IMR-90 (cell line): Measurements from ENCODE around the gene SLAMF7. TPM values are rescaled to one million over a fixed set of nuclear protein-coding genes. Genes with fewer than 3 reads are reported as not detected.

ENCODE experiments used
- ATAC-seq: fragments of 200-7000 bp; cut with Tn5 transposase; 2 replicates; pipeline ENCODE4 v1.9.1; 2020; ENCODE audit warnings: low read depth, mild to moderate bottlenecking, moderate library complexity
- BruUV-seq: library from RNA; stranded (reverse); fragments of 400-500 nt; replicated peaks from 2 replicates; lab custom pipeline; 2021; lab: Mats Ljungman, UMichigan
- CTCF ChIA-PET: fragments of 300-600 bp; formaldehyde crosslinking; extraction: SDS; loops from one replicate; lab custom pipeline; 2021; ENCODE audit warnings: antibody characterized with exemption; lab: Yijun Ruan, JAX
- POLR2A ChIA-PET: fragments of 300-600 bp; sonication (Branson Sonifier 250); formaldehyde crosslinking; loops from one replicate; lab custom pipeline; 2022; ENCODE audit warnings: antibody characterized with exemption; ENCODE audit not compliant: unreplicated experiment; lab: Charles Lee
- DNase-seq: peaks from one replicate; pipeline ENCODE4 v3.0.0; 2013
- H2AFZ ChIP-seq: replicated peaks from 2 replicates; pipeline ENCODE3; 2013; ENCODE audit warnings: low read length, mild to moderate bottlenecking; ENCODE audit not compliant: poor library complexity
- H2AK5ac ChIP-seq: 2 replicates; pipeline ENCODE4 v1.6.1; 2013; ENCODE audit warnings: low read depth, low read length, inconsistent platforms
- H2AK9ac ChIP-seq: replicated peaks from 2 replicates; pipeline ENCODE3; 2013; ENCODE audit warnings: mild to moderate bottlenecking, low read depth, low read length, moderate library complexity; ENCODE audit not compliant: poor library complexity
- H2BK120ac ChIP-seq: 2 replicates; pipeline ENCODE4 v1.6.1; 2013; ENCODE audit warnings: low read depth, low read length, inconsistent platforms
- H2BK15ac ChIP-seq: 3 replicates; pipeline ENCODE4 v1.6.1; 2013; ENCODE audit warnings: low read depth, low read length, inconsistent platforms
- H2BK20ac ChIP-seq: 2 replicates; pipeline ENCODE4 v1.6.1; 2013; ENCODE audit warnings: low read depth, mild to moderate bottlenecking, inconsistent platforms, low read length, moderate library complexity
- H2BK5ac ChIP-seq: 2 replicates; pipeline ENCODE4 v1.6.1; 2013; ENCODE audit warnings: mild to moderate bottlenecking, low read depth, low read length, inconsistent platforms; ENCODE audit not compliant: poor library complexity, severe bottlenecking
- H3K14ac ChIP-seq: replicated peaks from 2 replicates; pipeline ENCODE4 v1.6.1; 2013; ENCODE audit warnings: low read depth, low read length, inconsistent platforms
- H3K18ac ChIP-seq: 2 replicates; pipeline ENCODE4 v1.6.1; 2013; ENCODE audit warnings: low read depth, low read length, control low read depth
- H3K23ac ChIP-seq: 2 replicates; pipeline ENCODE4 v1.6.1; 2013; ENCODE audit warnings: low read depth, low read length, inconsistent platforms
- H3K27ac ChIP-seq: 2 replicates; pipeline ENCODE4 v1.5.1; 2013; ENCODE audit warnings: mild to moderate bottlenecking, control low read depth, low read length; ENCODE audit not compliant: insufficient read depth
- H3K27me3 ChIP-seq: 2 replicates; pipeline ENCODE4 v1.6.1; 2013; ENCODE audit warnings: low read length; ENCODE audit not compliant: control insufficient read depth, insufficient read depth
- H3K36me3 ChIP-seq: 2 replicates; pipeline ENCODE4 v1.6.1; 2013; ENCODE audit warnings: low read length, mixed read lengths; ENCODE audit not compliant: control insufficient read depth, insufficient read depth
- H3K4ac ChIP-seq: 2 replicates; pipeline ENCODE4 v1.6.1; 2013; ENCODE audit warnings: low read depth, low read length, inconsistent platforms
- H3K4me1 ChIP-seq: 2 replicates; pipeline ENCODE4 v1.6.1; 2013; ENCODE audit warnings: low read length, mixed read lengths; ENCODE audit not compliant: control insufficient read depth, insufficient read depth
- H3K4me2 ChIP-seq: 2 replicates; pipeline ENCODE4 v1.6.1; 2013; ENCODE audit warnings: low read depth, mild to moderate bottlenecking, control low read depth, low read length, moderate library complexity
- H3K4me3 ChIP-seq: 2 replicates; pipeline ENCODE4 v1.5.1; 2013; ENCODE audit warnings: low read depth, mild to moderate bottlenecking, control low read depth, low read length, moderate library complexity; ENCODE audit not compliant: insufficient read depth
- H3K56ac ChIP-seq: 2 replicates; pipeline ENCODE4 v1.6.1; 2013; ENCODE audit warnings: low read length, inconsistent platforms; ENCODE audit not compliant: insufficient read depth; ENCODE audit errors: extremely low read depth
- H3K79me1 ChIP-seq, 2 experiments: 2 replicates each; pipeline ENCODE4 v1.6.1; 2013; ENCODE audit warnings: low read length in 2 of 2, inconsistent platforms in 1 of 2, low read depth in 1 of 2
- H3K9ac ChIP-seq: 2 replicates; pipeline ENCODE4 v1.6.1; 2013; ENCODE audit warnings: low read depth, low read length, control low read depth
- H3K9me1 ChIP-seq: 2 replicates; pipeline ENCODE4 v1.6.1; 2013; ENCODE audit warnings: low read length, inconsistent platforms; ENCODE audit not compliant: insufficient read depth
- H3K9me3 ChIP-seq: 2 replicates; pipeline ENCODE4 v1.6.1; 2013; ENCODE audit warnings: low read length; ENCODE audit not compliant: control insufficient read depth, insufficient read depth
- H4K20me1 ChIP-seq: 2 replicates; pipeline ENCODE4 v1.6.1; 2013; ENCODE audit warnings: low read length, inconsistent platforms; ENCODE audit not compliant: insufficient read depth
- H4K5ac ChIP-seq: 2 replicates; pipeline ENCODE4 v1.6.1; 2013; ENCODE audit warnings: mild to moderate bottlenecking, low read depth, low read length, control low read depth
- H4K8ac ChIP-seq, 2 experiments: 2 replicates each; pipeline ENCODE4 v1.6.1; 2013; ENCODE audit warnings: low read depth in 2 of 2, low read length in 2 of 2, control low read depth in 1 of 2, inconsistent platforms in 1 of 2
- H4K91ac ChIP-seq: 2 replicates; pipeline ENCODE4 v1.6.1; 2013; ENCODE audit warnings: low read depth, low read length, inconsistent platforms; ENCODE audit not compliant: insufficient read depth
- BHLHE40 ChIP-seq: fragments of 150-350 bp; IDR thresholded peaks from 2 replicates; pipeline ENCODE4 v1.6.1; 2016; ENCODE audit warnings: mild to moderate bottlenecking, low read depth, low read length
- CEBPB ChIP-seq: IDR thresholded peaks from 2 replicates; pipeline ENCODE4 v1.6.1; 2012; ENCODE audit warnings: low read depth, low read length, improper control_type of control experiment
- CHD1 ChIP-seq: IDR thresholded peaks from 2 replicates; pipeline ENCODE4 v1.6.1; 2012; ENCODE audit warnings: low read depth, low read length, improper control_type of control experiment
- FOS ChIP-seq: fragments of 150-350 bp; IDR thresholded peaks from 2 replicates; pipeline ENCODE4 v1.6.1; 2016; ENCODE audit warnings: low read depth, low read length
- MAFK ChIP-seq: IDR thresholded peaks from 2 replicates; pipeline ENCODE4 v1.6.1; 2012; ENCODE audit warnings: low read depth, low read length, improper control_type of control experiment
- MAZ ChIP-seq: IDR thresholded peaks from 2 replicates; pipeline ENCODE4 v1.6.1; 2012; ENCODE audit warnings: low read depth, mild to moderate bottlenecking, low read length, improper control_type of control experiment, moderate library complexity, borderline replicate concordance
- MXI1 ChIP-seq: IDR thresholded peaks from 2 replicates; pipeline ENCODE4 v1.6.1; 2012; ENCODE audit warnings: low read depth, mild to moderate bottlenecking, low read length, moderate library complexity, borderline replicate concordance
- NFE2L2 ChIP-seq: fragments of 150-350 bp; IDR thresholded peaks from 2 replicates; pipeline ENCODE4 v1.6.1; 2016; ENCODE audit warnings: low read depth, mild to moderate bottlenecking, low read length
- POLR2A ChIP-seq: IDR thresholded peaks from 2 replicates; pipeline ENCODE4 v1.6.1; 2012; ENCODE audit warnings: mild to moderate bottlenecking, low read depth, low read length
- RAD21 ChIP-seq: IDR thresholded peaks from 2 replicates; pipeline ENCODE4 v1.6.1; 2012; ENCODE audit warnings: low read length, improper control_type of control experiment
- RCOR1 ChIP-seq: IDR thresholded peaks from 2 replicates; pipeline ENCODE4 v1.6.1; 2012; ENCODE audit warnings: mild to moderate bottlenecking, low read length, improper control_type of control experiment; ENCODE audit not compliant: insufficient replicate concordance
- RFX5 ChIP-seq: IDR thresholded peaks from 2 replicates; pipeline ENCODE4 v1.8.0; 2012; ENCODE audit warnings: low read depth, mild to moderate bottlenecking, low read length, moderate library complexity
- SMC3 ChIP-seq: fragments of 150-350 bp; IDR thresholded peaks from 2 replicates; pipeline ENCODE4 v1.6.1; 2016; ENCODE audit warnings: low read depth, mild to moderate bottlenecking, antibody characterized with exemption, low read length, moderate library complexity
- WGBS, 2 experiments: methylation state at CpG; one replicate each; pipeline versions ENCODE4 v1.1.5 to v1.1.7; 2013; ENCODE audit warnings: missing lambda C conversion rate in 2 of 2; ENCODE audit not compliant: insufficient read length in 1 of 2; ENCODE audit errors: extremely low coverage in 2 of 2; 5-methylcytosine and 5-hydroxymethylcytosine counted together
- dilution Hi-C: fragments of 300-500 bp; cut with HindIII; formaldehyde crosslinking; loops from one replicate; pipeline ENCODE4 v1.14.3; 2018; ENCODE audit warnings: low sequenced_read_pairs; ENCODE audit not compliant: unreplicated experiment
- in situ Hi-C: fragments of 300-500 bp; cut with MboI; formaldehyde crosslinking; loops from 3 replicates; pipeline ENCODE4 v1.14.3; 2019; ENCODE audit warnings: low sequenced_read_pairs, inconsistent platforms, mixed read lengths
- intact Hi-C: fragments of 100-400 bp; cut with micrococcal nuclease; formaldehyde crosslinking; loops from 2 replicates; pipeline ENCODE4 v1.10.0; 2022
- polyA plus RNA-seq, 3 experiments: library from polyadenylated mRNA; depleted of rRNA; stranded (reverse); fragments of >200 nt; gene quantifications; 2 replicates each; pipeline ENCODE4 v1.2.3, GENCODE V29; 2012; ENCODE audit warnings: low replicate concordance in 1 of 3
- total RNA-seq: library from RNA; depleted of rRNA; stranded (reverse); fragments of >200 nt; gene quantifications from 2 replicates; pipeline ENCODE4 v1.2.3, GENCODE V29; 2012
- TF ChIP-seq, protein P1 (sequence below): fragments of 150-350 bp; IDR thresholded peaks from 2 replicates; pipeline ENCODE4 v1.6.1; 2016; ENCODE audit warnings: low read depth, mild to moderate bottlenecking, low read length, moderate library complexity, borderline replicate concordance
- TF ChIP-seq, protein P2 (sequence below): fragments of 150-350 bp; IDR thresholded peaks from 2 replicates; pipeline ENCODE4 v1.6.1; 2017; ENCODE audit warnings: mild to moderate bottlenecking, antibody characterized with exemption, low read length, low read depth
- TF ChIP-seq, protein P3 (sequence below): conservative IDR thresholded peaks from 2 replicates; pipeline ENCODE4 v1.5.1; 2012; ENCODE audit warnings: mild to moderate bottlenecking, low read depth, low read length, improper control_type of control experiment

The SLAMF7 gene
- total and polyA plus RNA-seq, 2 of the 4 experiments (the other 2 are of a cell fraction): not detected

DNA sequence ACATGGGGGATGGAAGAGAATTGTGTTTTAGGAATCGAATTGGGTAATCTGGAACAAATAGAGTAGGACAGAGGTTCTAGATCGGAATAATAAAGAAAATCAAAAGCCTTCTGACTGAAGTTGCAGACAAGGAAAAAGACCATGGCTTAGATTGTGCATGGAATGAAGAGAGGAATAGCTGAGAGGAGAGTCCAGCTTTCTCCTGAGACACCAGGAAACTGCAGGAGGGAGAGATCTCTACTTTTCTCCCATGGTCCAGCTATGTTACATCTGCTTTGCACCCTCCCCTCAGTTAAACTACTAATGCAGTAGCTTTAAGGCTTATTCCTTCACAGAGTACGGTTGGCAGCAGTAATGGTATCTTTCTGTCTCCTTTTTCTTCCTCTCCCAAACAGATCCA is 13.4 kb downstream of the SLAMF7 start:
- Histone ChIP-seq H3K9me3 (no peaks in the 10 kb centered on the region), H3K4me1 (no peaks in the 10 kb centered on the region), H4K91ac (no peak overlapping the region), H4K20me1 (no peaks in the 10 kb centered on the region), H2BK20ac (no peak overlapping the region), H3K36me3 (no peaks in the 10 kb centered on the region), H2AK5ac (no peak overlapping the region), H3K4me3 (no peak overlapping the region), H3K4ac (no peak overlapping the region), H2BK120ac (no peak overlapping the region), H3K23ac (no peak overlapping the region), H3K79me1 (no peaks in the 10 kb centered on the region), H3K9ac (no peak overlapping the region), H4K8ac (no peak overlapping the region), H3K14ac (no peak overlapping the region), H3K9me1 (no peaks in the 10 kb centered on the region), H2BK15ac (no peak overlapping the region), H2BK5ac (no peak overlapping the region), H3K27ac (no peak overlapping the region), H2AK9ac (no peak overlapping the region), H3K18ac (no peak overlapping the region), H3K4me2 (no peak overlapping the region), H3K56ac (no peak overlapping the region), H2AFZ (no peak overlapping the region), H3K27me3 (no peaks in the 10 kb centered on the region), H4K5ac (no peak overlapping the region)
- TF ChIP-seq FOS (no peak), MXI1 (no peak), RCOR1 (no peak), MAZ (no peak), CEBPB (no peak), NFE2L2 (no peak), POLR2A (no peak), CHD1 (no peak), RAD21 (no peak), RFX5 (no peak), BHLHE40 (no peak), SMC3 (no peak), MAFK (no peak)
- TF ChIP-seq, protein P1, sequence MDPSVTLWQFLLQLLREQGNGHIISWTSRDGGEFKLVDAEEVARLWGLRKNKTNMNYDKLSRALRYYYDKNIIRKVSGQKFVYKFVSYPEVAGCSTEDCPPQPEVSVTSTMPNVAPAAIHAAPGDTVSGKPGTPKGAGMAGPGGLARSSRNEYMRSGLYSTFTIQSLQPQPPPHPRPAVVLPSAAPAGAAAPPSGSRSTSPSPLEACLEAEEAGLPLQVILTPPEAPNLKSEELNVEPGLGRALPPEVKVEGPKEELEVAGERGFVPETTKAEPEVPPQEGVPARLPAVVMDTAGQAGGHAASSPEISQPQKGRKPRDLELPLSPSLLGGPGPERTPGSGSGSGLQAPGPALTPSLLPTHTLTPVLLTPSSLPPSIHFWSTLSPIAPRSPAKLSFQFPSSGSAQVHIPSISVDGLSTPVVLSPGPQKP: no peak
- TF ChIP-seq, protein P2, sequence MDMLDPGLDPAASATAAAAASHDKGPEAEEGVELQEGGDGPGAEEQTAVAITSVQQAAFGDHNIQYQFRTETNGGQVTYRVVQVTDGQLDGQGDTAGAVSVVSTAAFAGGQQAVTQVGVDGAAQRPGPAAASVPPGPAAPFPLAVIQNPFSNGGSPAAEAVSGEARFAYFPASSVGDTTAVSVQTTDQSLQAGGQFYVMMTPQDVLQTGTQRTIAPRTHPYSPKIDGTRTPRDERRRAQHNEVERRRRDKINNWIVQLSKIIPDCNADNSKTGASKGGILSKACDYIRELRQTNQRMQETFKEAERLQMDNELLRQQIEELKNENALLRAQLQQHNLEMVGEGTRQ: no peak
- TF ChIP-seq, protein P3, sequence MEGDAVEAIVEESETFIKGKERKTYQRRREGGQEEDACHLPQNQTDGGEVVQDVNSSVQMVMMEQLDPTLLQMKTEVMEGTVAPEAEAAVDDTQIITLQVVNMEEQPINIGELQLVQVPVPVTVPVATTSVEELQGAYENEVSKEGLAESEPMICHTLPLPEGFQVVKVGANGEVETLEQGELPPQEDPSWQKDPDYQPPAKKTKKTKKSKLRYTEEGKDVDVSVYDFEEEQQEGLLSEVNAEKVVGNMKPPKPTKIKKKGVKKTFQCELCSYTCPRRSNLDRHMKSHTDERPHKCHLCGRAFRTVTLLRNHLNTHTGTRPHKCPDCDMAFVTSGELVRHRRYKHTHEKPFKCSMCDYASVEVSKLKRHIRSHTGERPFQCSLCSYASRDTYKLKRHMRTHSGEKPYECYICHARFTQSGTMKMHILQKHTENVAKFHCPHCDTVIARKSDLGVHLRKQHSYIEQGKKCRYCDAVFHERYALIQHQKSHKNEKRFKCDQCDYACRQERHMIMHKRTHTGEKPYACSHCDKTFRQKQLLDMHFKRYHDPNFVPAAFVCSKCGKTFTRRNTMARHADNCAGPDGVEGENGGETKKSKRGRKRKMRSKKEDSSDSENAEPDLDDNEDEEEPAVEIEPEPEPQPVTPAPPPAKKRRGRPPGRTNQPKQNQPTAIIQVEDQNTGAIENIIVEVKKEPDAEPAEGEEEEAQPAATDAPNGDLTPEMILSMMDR: no peak
- POLR2A ChIA-PET: no interaction called here
- dilution Hi-C loops (no loop called here), intact Hi-C loops (no loop called here), in situ Hi-C loops (no loop called here)
- ATAC-seq (no peak), DNase-seq (no peak)
- WGBS, 2 experiments: 23% methylated on average over 2 of the region's 3 CpGs; no CpG with 5 or more reads in 1 of the 2 experiments
- CTCF ChIA-PET: no interaction called here
- BruUV-seq: no TSS peak
